ENCODE data around the gene OR2AG2.
A peak's percentile ranks its signal among the peaks of the same experiment; 100 is the strongest.

OR2AG2 gene

GRCh38 chr11:6738590-6738989 lies 33.2 kb downstream of the OR2AG2 start:
- DNase-seq (ENCODE audit: low spot score): no peak

GRCh38 chr11:6737872-6738466 lies 33.8 kb downstream of the OR2AG2 start:
- DNase-seq (ENCODE audit: low spot score): peak; percentile 16

GRCh38 chr11:6736495-6737121 lies 35.2 kb downstream of the OR2AG2 start:
- DNase-seq (ENCODE audit: low spot score): no peak

- DNase-seq (ENCODE audit: low spot score): no peak
These were observed 36.5 kb downstream of the OR2AG2 start for GRCh38 chr11:6735306-6735705.

GRCh38 chr11:6734616-6735015 lies 37.2 kb downstream of the OR2AG2 start:
- DNase-seq (ENCODE audit: low spot score): no peak

- DNase-seq (ENCODE audit: low spot score): no peak
These were observed 38.2 kb downstream of the OR2AG2 start for GRCh38 chr11:6733326-6734275.

- DNase-seq (ENCODE audit: low spot score): no peak
These were observed 43.6 kb downstream of the OR2AG2 start for GRCh38 chr11:6727971-6728760.

GRCh38 chr11:6725386-6725896 lies 46.3 kb downstream of the OR2AG2 start:
- no peak for DNase-seq (ENCODE audit: low spot score)

GRCh38 chr11:6724013-6724412 lies 47.8 kb downstream of the OR2AG2 start:
- no peak for DNase-seq (ENCODE audit: low spot score)

GRCh38 chr11:6721343-6721742 lies 50.4 kb downstream of the OR2AG2 start:
- DNase-seq (ENCODE audit: low spot score): no peak

- no peak for DNase-seq (ENCODE audit: low spot score)
These were observed 52.2 kb downstream of the OR2AG2 start for GRCh38 chr11:6719576-6719975.

GRCh38 chr11:6717426-6717825 lies 54.4 kb downstream of the OR2AG2 start:
- no peak for DNase-seq (ENCODE audit: low spot score)

Measured in putamen (tissue), 1 donor.